HG02981 (cell line): ENCODE data around the gene KRTAP10-10.
"Not testable (repeated sequence)": the region's sequence is repeated elsewhere in the genome, so short reads cannot be mapped to it uniquely, and the experiment has no call there.

ENCODE experiments used
- ATAC-seq: cut with Tn5 transposase; IDR thresholded peaks from one replicate; pipeline ENCODE4 v1.9.1; 2021; ENCODE audit warnings: mild to moderate bottlenecking, moderate library complexity; ENCODE audit not compliant: unreplicated experiment

KRTAP10-10 gene

DNA sequence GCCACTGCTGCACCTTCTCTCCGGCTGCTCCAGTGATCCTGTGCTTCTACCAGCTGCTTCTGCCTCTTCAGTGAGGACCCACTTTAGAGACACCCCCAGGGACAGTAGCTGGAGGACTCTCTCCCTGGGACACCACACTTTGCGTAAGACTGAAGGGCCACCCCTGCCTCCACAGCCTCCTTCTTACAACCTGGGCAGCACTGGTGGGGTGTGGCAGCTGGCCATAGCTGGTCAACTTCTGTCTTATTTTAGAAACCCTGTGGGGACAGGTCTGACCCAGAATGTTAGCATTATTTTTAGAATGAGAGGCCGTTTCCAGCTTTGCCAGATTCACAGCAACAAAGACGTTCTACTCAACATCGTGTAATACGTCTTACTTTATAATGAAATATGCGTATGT lies 11.4 kb upstream of the KRTAP10-10 start:
- ATAC-seq = no peak

DNA sequence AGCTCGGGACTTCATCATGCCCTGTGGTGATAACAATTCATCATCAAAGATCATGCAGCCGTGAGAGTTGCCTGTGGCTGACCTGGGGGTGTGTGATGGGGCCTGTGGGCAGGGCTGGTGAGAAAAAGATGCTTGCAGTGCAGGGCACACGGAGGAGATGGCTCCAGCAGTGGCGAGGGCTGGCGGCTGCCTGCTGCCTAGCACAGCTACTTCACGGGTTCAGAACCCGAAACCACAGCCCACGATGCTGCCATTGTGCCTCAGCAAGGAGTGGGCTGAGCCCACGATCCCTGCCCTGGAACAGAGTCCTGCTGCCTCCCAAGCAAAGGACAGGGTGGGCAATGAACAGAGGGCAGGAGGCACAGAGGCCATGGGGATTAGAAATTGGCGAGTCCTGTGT lies 10.9 kb upstream of the KRTAP10-10 start:
- no peak for ATAC-seq

DNA sequence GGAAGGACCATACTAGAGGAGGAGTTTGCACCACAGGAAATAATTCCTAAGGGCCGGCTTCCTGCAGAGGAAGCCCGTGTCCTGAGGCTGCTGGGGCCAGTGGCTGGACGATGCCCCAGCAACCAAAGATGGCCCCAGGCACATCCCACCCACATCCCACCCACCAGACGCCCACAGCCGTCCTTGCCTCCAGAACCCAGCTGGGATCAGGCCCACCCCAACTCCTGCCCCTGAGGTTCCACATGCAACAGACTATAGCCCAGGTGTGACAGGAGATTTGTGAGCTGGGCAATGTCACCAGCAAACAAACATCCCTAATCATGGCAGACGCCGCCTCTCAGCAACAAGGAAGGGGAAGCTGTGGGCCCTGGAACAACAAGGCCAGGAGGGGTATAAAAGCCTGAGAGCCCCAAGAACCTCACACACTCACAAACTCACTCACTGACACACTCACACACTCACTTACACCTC lies 10.4 kb upstream of the KRTAP10-10 start, which contains the start of gene KRTAP10-9:
Gene KRTAP10-9, plus strand, starts transcription at position 421 of the 471 bp plus-strand sequence. CDS start 79 bp downstream, outside the sequence.
- no peak for ATAC-seq

DNA sequence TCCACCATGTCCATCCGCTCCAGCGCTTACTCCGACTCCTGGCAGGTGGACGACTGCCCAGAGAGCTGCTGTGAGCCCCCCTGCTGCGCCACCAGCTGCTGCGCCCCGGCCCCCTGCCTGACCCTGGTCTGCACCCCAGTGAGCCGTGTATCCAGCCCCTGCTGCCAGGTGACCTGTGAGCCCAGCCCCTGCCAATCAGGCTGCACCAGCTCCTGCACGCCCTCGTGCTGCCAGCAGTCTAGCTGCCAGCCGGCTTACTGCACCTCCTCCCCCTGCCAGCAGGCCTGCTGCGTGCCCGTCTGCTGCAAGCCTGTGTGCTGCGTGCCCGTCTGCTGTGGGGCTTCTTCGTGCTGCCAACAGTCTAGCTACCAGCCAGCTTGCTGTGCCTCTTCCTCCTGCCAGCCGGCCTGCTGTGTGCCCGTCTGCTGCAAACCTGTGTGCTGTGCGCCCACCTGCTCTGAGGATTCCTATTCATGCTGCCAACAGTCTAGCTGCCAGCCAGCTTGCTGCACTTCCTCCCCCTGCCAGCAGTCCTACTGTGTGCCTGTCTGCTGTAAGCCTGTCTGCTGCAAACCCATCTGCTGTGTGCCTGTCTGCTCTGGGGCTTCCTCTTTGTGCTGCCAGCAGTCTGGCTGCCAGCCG lies 9.9 kb upstream of the KRTAP10-10 start:
- not testable (repeated sequence) for ATAC-seq

DNA sequence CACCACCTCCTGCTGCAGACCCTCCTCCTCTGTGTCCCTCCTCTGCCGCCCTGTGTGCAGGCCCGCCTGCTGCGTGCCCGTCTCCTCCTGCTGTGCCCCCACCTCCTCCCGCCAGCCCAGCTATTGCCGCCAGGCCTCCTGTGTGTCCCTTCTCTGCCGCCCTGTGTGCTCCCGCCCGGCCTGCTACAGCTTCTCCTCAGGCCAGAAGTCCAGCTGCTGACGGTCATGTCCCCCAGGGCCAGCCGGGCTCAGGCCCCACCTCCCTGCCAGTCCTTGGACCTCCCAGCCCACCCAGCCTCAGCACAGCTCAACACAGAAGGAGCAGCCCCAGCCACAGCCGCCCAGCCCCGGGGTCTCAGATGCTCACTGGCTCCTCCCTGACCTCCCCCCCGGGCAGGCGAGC lies 9.3 kb upstream of the KRTAP10-10 start:
- not testable (repeated sequence) for ATAC-seq

DNA sequence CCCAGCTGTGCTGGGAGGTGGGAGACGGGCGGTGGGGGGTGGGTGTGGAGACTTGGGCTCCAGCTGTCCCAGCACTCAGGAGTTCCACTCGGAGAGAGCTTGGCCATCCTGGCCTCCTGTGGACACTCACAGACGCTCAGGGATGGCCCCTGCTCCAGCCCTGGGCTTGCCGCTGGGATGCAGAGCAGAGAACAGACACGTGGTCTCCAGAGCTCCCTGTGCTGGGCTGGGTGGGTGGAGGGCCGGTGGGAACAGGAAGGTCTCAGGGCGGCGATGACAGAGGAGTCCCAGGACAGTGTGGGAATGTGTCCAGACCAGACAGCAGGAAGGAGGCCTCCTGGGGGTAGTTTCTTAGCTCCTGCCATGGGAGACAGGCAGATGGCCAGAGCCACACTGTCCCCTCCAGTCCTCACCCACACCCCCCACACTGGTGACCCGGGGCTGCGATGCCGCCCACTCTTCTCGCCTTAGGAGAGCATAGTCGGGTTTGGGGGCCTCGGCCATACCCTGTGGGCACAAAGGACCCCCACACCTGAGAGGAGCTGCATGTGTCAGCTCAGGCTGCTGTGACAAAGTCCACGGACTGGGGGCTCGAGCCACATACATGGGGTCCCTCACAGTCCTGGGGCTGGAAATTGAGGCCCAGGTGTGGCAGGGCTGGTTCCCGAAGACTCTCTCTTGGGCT lies 8.3 kb upstream of the KRTAP10-10 start:
- ATAC-seq = no peak

DNA sequence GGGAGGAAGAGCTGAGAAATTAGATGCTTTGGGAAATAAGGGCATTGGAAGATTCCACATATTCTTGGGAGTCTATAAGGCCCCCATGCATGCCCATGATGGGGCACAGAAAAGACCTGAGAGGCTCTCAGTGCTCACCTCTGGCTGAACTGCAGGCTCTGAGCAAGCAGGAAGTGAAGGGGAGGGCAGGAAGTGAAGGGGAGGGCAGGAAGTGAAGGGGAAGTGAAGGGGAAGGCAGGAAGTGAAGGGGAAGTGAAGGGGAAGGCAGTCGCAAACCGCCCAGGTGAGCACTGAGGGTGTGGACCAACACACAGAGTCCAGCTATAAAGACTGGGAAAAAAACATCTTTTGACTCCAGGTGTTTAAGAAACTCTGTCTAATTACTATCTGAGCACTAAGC lies 6.7 kb upstream of the KRTAP10-10 start:
- ATAC-seq = no peak

DNA sequence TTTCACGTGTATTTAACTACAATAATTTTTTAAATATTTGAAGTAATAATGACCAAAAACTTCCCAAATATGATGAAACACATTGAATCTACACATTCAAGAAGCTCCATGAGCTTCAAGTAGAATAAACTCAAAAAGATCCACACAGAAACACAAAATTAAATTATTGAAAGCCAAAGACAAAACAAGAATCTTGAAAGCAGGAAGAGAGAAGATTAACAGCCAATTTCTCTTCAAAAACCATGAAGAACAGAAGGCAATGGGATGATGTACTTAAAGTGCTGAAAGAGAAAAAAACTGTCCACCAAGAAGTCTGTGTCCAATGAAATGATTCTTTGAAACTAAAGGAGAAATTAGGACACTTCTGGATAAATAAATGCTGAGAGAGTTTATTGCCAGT lies 5.1 kb upstream of the KRTAP10-10 start:
- ATAC-seq = no peak

DNA sequence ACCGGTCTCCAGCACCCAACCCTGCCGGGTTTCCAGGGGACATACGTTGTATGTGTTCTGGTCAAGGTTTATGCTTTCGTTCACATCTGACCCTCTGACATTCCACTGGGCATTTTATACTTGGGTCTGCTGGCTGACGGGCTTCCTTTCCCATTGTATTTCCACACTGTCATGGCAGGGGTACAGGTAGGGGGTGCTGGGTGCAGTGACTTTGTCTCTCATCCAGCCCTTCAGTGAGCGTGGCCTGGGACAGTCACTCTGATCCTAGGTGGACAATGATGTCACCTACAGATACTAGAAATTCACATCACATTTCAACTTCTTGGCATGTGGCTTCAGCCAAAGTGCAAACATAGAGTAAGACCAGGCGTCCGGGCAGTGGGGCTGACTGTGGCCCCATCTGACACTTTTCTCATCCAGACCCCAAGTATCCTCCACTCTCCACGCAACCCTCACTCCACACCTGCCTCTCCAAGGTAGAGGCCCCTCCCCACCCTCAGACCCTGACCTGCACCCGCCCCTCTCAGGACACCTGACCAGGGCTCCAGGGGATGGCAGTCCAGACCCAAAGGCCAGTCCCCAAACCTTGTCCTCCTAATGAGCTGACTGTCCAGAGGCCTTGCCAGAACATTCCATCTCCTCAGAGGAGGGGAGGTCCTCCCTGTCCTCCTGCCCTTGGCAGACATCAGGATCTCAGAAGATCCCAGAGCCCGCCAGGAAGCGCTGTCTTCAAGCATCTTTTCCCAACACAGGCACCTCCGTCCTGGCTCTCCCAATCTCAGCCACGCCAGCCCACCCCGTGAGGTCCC lies 743 bp upstream of the KRTAP10-10 start:
- no peak for ATAC-seq

DNA sequence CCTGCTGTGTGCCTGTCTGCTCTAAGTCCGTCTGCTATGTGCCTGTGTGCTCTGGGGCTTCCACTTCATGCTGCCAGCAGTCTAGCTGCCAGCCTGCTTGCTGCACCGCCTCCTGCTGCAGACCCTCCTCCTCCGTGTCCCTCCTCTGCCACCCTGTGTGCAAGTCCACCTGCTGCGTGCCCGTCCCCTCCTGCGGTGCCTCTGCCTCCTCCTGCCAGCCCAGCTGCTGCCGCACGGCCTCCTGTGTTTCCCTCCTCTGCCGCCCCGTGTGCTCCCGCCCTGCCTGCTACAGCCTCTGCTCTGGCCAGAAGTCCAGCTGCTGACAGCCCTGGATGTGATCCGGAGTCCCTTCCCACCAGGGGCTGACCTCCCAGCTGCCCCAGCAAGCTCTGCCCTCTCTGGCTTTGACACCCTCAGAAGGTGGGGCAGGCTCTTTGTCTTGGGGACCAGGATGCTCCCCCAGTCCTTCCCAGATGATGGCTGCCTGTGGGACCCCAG lies 744 bp downstream of the KRTAP10-10 start:
- not testable (repeated sequence) for ATAC-seq

DNA sequence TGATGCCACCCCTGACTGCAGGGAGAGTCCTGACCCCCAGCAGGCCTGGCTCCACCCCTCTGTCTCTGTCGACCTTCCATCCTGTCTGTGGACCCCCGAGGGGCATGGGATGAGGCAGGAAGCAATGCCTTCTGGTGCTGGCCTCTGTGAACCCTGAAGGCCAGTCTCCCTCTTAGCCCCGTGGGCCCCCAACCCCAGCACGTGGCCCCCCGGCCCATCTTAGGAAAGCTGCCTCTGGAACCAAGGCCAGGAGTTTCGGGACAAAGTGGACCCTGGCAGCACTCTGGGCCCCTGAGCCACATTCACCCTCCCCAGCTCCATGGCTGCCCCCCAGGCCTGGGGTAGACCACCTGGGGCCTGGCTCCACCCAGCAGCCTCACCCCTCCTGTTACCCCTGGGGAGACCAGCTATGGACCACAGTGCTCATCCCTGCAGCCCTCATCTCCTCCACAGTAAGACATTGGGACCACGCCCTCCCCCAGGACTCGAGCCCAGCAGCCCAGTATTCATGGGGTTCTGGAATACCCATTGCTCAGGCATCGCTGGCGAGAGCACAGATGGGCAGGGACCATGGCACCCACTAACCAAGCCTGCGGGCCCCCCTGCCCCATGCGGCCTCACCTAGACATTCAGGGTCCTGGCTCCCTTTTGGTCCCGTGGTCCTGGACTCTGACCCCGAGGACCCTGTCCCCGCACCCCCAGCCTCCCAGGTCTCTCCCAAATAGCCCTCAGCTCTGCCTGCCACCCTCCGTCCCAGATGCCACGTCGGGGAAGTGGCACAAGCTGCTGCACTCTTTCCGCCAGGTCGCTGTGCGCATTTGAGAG lies 1.6 kb downstream of the KRTAP10-10 start:
- not testable (repeated sequence) for ATAC-seq

DNA sequence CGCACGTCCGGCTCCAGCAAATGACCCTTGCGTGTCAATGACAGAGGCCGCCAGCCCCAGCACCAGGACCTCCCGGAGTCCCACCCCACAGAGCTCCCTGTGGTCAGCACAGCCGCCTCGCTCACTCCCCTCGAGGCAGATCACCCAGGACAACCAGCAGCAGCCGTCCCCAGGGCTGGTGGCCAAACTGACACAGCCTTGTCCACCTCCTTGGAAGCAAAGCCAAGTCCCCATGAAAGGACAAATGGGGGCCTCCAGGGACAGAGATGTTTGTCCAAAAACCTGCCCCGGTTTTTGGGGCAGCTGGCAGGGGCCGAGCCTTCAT lies 2.1 kb downstream of the KRTAP10-10 start:
- no peak for ATAC-seq

DNA sequence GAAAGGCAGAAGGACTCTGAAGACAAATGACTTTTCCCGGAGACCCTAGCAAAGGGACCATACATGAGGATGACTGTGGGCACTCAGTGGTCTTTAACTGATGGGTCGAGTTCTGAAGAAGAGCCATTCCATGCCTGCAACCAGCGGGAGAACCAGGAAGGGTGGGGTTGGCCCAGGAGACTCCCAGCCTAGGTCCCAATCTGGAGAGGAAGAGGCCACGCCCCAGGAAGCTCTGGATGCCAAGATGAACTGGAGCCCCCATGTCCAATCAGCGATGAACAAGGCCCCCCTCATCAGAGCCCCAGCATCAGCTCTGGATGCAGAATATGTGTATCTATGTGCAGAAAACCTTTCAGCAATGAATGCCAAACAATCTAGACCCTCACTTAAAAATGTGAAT lies 3.6 kb downstream of the KRTAP10-10 start:
- no peak for ATAC-seq

DNA sequence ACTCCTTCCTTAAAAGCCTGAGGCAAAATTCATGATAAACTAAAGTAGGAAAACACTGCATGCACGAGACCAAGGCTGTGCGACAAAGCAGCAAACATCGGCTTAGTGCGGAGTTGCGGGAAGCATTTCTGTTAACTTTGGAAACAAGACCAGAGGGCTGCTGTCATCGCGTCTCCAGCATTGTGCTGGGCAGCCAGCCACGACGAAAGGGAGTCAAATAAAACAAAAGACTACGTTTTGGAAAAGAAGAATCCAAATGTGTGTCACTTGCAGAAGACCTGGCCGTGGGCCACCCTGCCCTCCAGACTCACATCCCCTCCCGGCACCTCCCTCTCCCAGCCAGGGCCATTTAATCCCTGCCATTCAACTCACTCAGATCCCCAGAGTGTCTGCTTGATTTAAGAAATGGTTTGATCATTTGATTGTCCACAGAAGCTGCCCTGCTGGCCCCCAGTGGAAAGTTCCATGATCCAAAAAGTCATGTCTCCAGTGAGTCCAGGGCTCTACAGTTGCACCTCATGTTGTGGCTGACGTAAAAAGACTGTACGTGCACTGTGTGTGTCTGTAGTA lies 6.7 kb downstream of the KRTAP10-10 start:
- no peak for ATAC-seq

DNA sequence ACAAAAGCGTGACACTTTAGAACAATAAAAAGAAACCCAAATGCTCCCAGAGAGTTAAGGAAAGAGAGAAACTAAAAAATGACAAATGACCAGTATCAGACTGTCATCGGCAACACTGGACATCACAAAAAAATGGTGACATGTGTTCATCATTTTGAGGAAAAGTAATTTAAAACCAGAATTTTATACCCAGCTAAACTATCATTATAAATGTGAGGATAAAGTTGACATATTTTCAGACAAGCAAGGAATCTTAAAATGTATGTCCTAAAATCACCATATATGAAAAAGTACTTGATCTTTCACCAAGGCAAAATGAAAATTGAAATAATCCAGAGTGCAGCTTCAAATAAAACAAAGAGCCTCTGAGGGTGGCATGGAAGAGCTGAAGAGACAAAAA lies 7.7 kb downstream of the KRTAP10-10 start:
- ATAC-seq = no peak

DNA sequence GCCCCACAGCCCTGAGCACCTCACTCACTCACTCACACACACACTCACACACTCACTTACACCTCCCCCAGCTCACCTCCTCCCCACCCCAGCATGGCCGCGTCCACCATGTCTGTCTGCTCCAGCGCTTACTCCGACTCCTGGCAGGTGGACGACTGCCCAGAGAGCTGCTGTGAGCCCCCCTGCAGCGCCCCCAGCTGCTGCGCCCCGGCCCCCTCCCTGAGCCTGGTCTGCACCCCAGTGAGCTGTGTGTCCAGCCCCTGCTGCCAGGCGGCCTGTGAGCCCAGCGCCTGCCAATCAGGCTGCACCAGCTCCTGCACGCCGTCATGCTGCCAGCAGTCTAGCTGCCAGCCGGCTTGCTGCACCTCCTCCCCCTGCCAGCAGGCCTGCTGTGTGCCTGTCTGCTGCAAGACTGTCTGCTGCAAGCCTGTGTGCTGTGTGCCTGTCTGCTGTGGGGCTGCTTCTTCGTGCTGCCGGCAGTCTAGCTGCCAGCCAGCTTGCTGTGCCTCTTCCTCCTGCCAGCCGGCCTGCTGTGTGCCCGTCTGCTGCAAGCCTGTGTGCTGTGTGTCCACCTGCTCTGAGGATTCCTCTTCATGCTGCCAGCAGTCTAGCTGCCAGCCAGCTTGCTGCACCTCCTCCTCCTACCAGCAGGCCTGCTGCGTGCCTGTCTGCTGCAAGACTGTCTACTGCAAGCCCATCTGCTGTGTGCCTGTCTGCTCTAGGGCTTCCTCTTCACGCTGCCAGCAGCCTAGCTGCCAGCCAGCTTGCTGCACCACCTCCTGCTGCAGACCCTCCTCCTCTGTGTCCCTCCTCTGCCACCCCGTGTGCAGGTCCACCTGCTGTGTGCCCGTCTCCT lies 9.4 kb downstream of the KRTAP10-10 start, which contains the start of gene KRTAP10-11:
Gene KRTAP10-11, plus strand, starts transcription at position 49 of the 856 bp plus-strand sequence. Its CDS starts 45 bp downstream, at position 94.
- ATAC-seq = not testable (repeated sequence)

DNA sequence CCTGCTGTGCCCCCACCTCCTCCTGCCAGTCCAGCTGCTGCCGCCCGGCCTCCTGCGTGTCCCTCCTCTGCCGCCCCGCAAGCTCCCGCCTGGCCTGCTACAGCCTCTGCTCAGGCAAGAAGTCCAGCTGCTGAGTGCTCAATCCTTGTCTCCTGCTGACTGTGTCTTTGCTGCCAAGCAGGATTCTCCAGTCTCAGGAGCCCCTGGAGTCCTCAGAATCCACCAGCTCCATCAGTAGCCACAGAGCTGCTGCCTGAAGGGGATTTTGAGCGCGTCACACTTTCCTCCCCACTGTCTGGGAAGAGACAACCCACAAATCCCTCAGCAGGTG lies 10.0 kb downstream of the KRTAP10-10 start:
- no peak for ATAC-seq

DNA sequence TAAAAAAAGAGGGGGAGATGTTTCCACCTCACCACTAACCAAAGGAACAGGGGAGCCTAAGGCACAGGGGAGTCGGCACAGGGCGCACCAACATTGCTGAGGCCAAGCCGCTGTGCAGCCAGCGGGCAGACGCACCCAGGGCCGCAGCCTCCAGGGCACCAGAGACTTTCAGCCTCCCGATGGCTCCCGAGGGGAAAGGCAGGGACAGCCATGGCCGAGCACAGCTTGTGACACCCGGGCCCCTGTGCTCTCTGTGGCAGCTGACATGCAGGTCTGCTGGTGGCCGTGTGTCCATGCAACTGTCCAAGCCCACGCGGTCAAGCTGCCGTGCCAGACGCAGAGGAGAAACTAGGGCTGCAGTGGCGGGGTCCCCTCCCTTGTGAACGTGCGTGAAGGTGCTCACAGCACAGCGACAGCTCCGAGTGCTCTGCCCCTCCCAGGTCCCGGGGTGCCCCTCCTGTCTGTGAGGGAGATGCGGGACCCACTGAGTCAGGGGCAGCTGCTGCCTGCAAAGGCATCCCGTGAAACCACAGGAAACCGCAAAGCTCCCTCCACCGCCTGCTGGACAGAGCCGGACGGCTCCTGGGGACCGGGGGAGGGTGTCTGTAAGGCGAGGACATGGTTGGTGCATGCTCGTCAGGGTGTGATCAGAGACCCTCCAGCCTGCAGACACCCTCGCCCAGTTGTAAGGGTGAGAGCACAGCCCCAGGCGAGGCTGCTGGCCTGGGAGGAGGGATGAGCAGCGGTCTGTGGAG lies 11.6 kb downstream of the KRTAP10-10 start:
- no peak for ATAC-seq
